ENCODE data around the gene SLC22A4. TPM values are rescaled to one million over a fixed set of nuclear protein-coding genes. Genes with fewer than 3 reads are reported as not detected.

The SLC22A4 gene
- total RNA-seq, 2 donors from 2014 or later = 0.68 TPM; not detected in 1

DNA sequence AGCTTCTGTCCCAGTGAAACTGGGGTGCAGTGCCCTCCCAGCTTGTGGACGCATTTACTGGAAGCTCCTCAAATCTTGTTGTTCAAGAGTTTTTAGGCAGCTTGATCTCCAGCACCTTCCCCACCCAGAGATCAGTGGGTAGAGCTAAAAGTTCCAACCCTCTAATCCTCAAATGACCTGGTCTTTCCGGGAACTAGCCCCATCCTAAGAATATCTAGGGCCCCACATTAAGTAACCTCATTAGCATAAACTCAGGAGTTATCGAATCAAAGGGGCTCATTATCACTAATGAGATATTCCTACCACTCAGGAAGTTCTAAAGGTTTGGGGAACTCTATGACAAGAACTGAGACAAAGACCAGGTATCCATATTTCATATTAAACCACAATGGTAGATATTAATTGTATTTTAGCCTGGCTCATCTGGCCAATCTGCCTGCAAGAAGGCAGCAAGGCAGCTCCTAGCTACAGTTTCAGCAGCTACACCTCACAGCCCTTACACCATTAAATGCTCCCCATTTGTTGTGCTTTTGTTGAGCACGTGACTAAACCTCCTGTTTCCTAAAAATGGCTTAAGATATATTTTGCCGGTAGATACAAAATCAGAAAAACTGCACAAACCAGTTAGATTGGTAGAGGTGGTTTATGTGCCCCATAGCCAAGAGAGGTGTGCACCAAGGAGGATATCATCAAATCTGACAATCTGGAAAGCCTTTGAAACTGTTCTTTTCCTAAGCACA is 50.8 kb downstream of the SLC22A4 start:
- 82 to 93% methylated on average over 3 to 5 of the region's 5 CpGs for WGBS, 2 experiments (ENCODE audit: insufficient coverage in 1 of 2, insufficient read length in 1 of 2)
- H3K9me3 Mint-ChIP-seq = peaks cover 31% of the 10 kb centered on the region
- Histone ChIP-seq H3K4me3 (ENCODE audit: low read length) (no peak overlapping the region), H3K27ac (ENCODE audit: low read depth, low read length) (no peak overlapping the region), H3K36me3 (ENCODE audit: control insufficient read depth, insufficient read depth, low read length) (no peaks in the 10 kb centered on the region), H3K4me1 (ENCODE audit: control insufficient read depth, insufficient read depth, low read length) (no peaks in the 10 kb centered on the region), H3K9me3 (ENCODE audit: control insufficient read depth, low read length) (peaks cover 1% of the 10 kb centered on the region), H3K9ac (ENCODE audit: extremely low read depth, low read length, poor library complexity, severe bottlenecking) (no peak overlapping the region), H3K27me3 (ENCODE audit: control insufficient read depth, insufficient read depth, low read length, poor library complexity, severe bottlenecking) (no peaks in the 10 kb centered on the region)
- H3K4me3 Mint-ChIP-seq = no peak overlapping the region
- peaks cover 3% of the 10 kb centered on the region for H3K27me3 Mint-ChIP-seq (ENCODE audit: insufficient read depth)
- H3K27ac Mint-ChIP-seq = no peak overlapping the region
- TF ChIP-seq, protein P1, sequence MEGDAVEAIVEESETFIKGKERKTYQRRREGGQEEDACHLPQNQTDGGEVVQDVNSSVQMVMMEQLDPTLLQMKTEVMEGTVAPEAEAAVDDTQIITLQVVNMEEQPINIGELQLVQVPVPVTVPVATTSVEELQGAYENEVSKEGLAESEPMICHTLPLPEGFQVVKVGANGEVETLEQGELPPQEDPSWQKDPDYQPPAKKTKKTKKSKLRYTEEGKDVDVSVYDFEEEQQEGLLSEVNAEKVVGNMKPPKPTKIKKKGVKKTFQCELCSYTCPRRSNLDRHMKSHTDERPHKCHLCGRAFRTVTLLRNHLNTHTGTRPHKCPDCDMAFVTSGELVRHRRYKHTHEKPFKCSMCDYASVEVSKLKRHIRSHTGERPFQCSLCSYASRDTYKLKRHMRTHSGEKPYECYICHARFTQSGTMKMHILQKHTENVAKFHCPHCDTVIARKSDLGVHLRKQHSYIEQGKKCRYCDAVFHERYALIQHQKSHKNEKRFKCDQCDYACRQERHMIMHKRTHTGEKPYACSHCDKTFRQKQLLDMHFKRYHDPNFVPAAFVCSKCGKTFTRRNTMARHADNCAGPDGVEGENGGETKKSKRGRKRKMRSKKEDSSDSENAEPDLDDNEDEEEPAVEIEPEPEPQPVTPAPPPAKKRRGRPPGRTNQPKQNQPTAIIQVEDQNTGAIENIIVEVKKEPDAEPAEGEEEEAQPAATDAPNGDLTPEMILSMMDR (conservative IDR thresholded peaks at IDR 0.05) = no peak
- peaks cover 6% of the 10 kb centered on the region for H3K4me1 Mint-ChIP-seq
- H3K36me3 Mint-ChIP-seq (ENCODE audit: low read depth) = peaks cover 6% of the 10 kb centered on the region
- DNase-seq = no peak

DNA sequence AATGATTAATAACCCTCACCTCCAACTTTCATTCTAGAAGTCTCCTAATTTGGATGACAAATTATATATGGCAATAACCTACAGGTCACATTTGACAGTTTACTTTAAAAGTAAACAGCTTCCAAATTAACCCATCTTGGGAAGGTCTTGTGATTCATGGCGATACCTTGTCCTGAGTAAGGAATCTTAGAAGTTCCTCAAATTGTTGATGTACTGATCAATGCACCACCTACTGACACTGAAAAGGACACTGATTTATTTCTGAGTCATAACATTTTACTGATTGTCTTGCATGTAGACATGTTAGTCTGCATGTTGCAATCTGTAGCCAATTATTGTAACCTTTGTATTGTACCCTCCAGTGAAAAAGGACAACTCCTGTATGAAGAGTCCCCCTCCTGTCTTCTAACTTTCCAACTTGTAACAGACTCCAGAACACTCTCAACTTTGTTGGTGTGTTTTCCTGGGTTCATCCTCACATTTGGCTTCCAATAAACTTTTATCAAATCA is 59.3 kb downstream of the SLC22A4 start:
- H3K4me3 Mint-ChIP-seq = no peak overlapping the region
- Histone ChIP-seq H3K36me3 (ENCODE audit: control insufficient read depth, insufficient read depth, low read length) (no peaks in the 10 kb centered on the region), H3K27ac (ENCODE audit: low read depth, low read length) (no peak overlapping the region), H3K9me3 (ENCODE audit: control insufficient read depth, low read length) (peaks cover 10% of the 10 kb centered on the region), H3K9ac (ENCODE audit: extremely low read depth, low read length, poor library complexity, severe bottlenecking) (no peak overlapping the region), H3K4me3 (ENCODE audit: low read length) (no peak overlapping the region), H3K27me3 (ENCODE audit: control insufficient read depth, insufficient read depth, low read length, poor library complexity, severe bottlenecking) (peaks cover 24% of the 10 kb centered on the region), H3K4me1 (ENCODE audit: control insufficient read depth, insufficient read depth, low read length) (no peaks in the 10 kb centered on the region)
- no peaks in the 10 kb centered on the region for H3K27me3 Mint-ChIP-seq (ENCODE audit: insufficient read depth)
- no peaks in the 10 kb centered on the region for H3K4me1 Mint-ChIP-seq
- H3K9me3 Mint-ChIP-seq = peaks cover 23% of the 10 kb centered on the region
- DNase-seq = no peak
- 94 to 100% methylated on average over 1 of the region's 1 CpG for WGBS, 2 experiments (ENCODE audit: insufficient coverage in 1 of 2, insufficient read length in 1 of 2)
- no peak overlapping the region for H3K27ac Mint-ChIP-seq
- no peaks in the 10 kb centered on the region for H3K36me3 Mint-ChIP-seq (ENCODE audit: low read depth)
- TF ChIP-seq, protein P1 (conservative IDR thresholded peaks at IDR 0.05) = no peak

DNA sequence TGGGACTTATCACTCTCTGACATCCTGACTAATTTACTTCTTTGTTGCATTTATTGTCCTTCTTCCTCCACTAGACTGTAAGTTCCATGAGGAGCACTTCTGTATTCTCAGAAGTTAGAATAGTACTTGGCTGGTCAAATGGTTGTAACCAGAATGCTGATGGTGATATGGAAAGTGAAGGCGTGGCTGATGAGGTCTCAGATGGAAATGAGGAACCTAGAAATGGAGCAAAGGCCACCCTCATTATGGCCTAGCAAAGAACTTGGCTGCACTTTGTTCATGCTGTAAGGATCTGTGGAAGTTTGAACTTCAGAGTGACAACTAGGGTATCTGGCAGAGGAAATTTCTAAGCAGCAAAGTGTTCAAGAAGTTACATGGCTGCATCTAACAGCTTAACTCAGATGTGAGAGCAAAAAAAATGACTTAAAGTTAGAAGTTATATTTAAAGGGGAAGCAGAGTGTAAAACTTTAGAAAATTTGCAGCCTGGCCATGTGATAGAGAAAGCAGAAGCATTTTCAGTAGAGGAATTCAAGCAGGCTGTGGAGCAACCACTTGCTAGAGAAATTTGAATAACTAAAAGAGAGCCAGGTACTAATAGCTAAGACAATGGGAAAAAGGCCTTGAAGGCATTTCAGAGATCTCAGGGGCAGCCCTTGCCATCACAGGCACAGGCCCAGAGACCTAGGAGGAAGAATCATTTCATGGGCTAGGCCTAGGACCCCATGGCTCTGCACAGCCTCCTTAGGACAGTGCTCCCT is 60.4 kb downstream of the SLC22A4 start:
- DNase-seq = no peak
- Mint-ChIP-seq H3K4me1 (no peaks in the 10 kb centered on the region), H3K27ac (no peak overlapping the region), H3K4me3 (no peak overlapping the region), H3K36me3 (ENCODE audit: low read depth) (no peaks in the 10 kb centered on the region), H3K27me3 (ENCODE audit: insufficient read depth) (no peaks in the 10 kb centered on the region), H3K9me3 (peaks cover 14% of the 10 kb centered on the region)
- no peak overlapping the region for H3K4me3 ChIP-seq (ENCODE audit: low read length)
- TF ChIP-seq, protein P1 (conservative IDR thresholded peaks at IDR 0.05) = no peak
- H3K4me1 ChIP-seq (ENCODE audit: control insufficient read depth, insufficient read depth, low read length) = no peaks in the 10 kb centered on the region
- peaks cover 10% of the 10 kb centered on the region for H3K9me3 ChIP-seq (ENCODE audit: control insufficient read depth, low read length)
- 95 to 100% methylated on average over 1 of the region's 1 CpG for WGBS, 2 experiments (ENCODE audit: insufficient coverage in 1 of 2, insufficient read length in 1 of 2)
- no peak overlapping the region for H3K9ac ChIP-seq (ENCODE audit: extremely low read depth, low read length, poor library complexity, severe bottlenecking)
- no peaks in the 10 kb centered on the region for H3K36me3 ChIP-seq (ENCODE audit: control insufficient read depth, insufficient read depth, low read length)
- H3K27ac ChIP-seq (ENCODE audit: low read depth, low read length) = no peak overlapping the region
- H3K27me3 ChIP-seq (ENCODE audit: control insufficient read depth, insufficient read depth, low read length, poor library complexity, severe bottlenecking) = peaks cover 30% of the 10 kb centered on the region
